ENCODE measurements around the gene GGCX. TPM values are rescaled to one million over a fixed set of nuclear protein-coding genes. Genes with fewer than 3 reads are reported as not detected.

GGCX gene
- total and polyA plus RNA-seq, 2 of the 13 experiments (the other 11 are each of a cell fraction or from before 2014, with no cell fraction given), result 72.5 to 103 TPM

GRCh38 chr2:85593023-85593422, 31.7 kb upstream of the GGCX start (continued):
- no peak for TF ChIP-seq ZHX2 (IDR thresholded peaks at IDR 0.05; ENCODE audit: low read depth)
- TF ChIP-seq ZHX2 (CRISPR knock-in tag; IDR thresholded peaks at IDR 0.05; ENCODE audit: borderline replicate concordance), result no peak
- TF ChIP-seq ZNF329 (CRISPR knock-in tag; IDR thresholded peaks at IDR 0.05; ENCODE audit: low read depth), result no peak
- no peak for TF ChIP-seq ZNF407 (CRISPR knock-in tag; IDR thresholded peaks at IDR 0.05; ENCODE audit: not compliant biosample characterization)
- peak; percentile 21; the same call in 1 of the 2 replicates for TF ChIP-seq ZNF768 (CRISPR knock-in tag; IDR thresholded peaks at IDR 0.05)
- no peak for TF ChIP-seq ZNF101 (CRISPR knock-in tag; IDR thresholded peaks at IDR 0.05; ENCODE audit: borderline replicate concordance, low read depth)
- TF ChIP-seq TCF12 (IDR thresholded peaks at IDR 0.05), result no peak
- no peak for TF ChIP-seq TCF12 (CRISPR knock-in tag; IDR thresholded peaks at IDR 0.05)
- TF ChIP-seq PLSCR1 (CRISPR knock-in tag; IDR thresholded peaks at IDR 0.05; ENCODE audit: borderline replicate concordance), result no peak
- TF ChIP-seq GPN1 (CRISPR knock-in tag; IDR thresholded peaks at IDR 0.05; ENCODE audit: borderline replicate concordance), result no peak
- no peak for TF ChIP-seq SNAI1 (CRISPR knock-in tag; IDR thresholded peaks at IDR 0.05; ENCODE audit: borderline replicate concordance)
- TF ChIP-seq HIVEP1 (CRISPR knock-in tag; IDR thresholded peaks at IDR 0.05), result peak; percentile 32; the same call in 1 of the 2 replicates
- TF ChIP-seq MYNN (CRISPR knock-in tag; IDR thresholded peaks at IDR 0.05; ENCODE audit: low read depth), result no peak
- TF ChIP-seq ZNF616 (CRISPR knock-in tag; IDR thresholded peaks at IDR 0.05; ENCODE audit: low read depth), result no peak

All from HepG2 (cell line).